NCI-H526 treated with DMSO at 0.1 percent for 48 hours (cell line): ENCODE results near the gene GABRA5.
"Not testable (repeated sequence)": the region's sequence is repeated elsewhere in the genome, so short reads cannot be mapped to it uniquely, and the experiment has no call there.

ENCODE experiments used
- DNase-seq: peaks from one replicate; lab custom pipeline; 2025; lab: John Stamatoyannopoulos, UW

The GABRA5 gene

DNA sequence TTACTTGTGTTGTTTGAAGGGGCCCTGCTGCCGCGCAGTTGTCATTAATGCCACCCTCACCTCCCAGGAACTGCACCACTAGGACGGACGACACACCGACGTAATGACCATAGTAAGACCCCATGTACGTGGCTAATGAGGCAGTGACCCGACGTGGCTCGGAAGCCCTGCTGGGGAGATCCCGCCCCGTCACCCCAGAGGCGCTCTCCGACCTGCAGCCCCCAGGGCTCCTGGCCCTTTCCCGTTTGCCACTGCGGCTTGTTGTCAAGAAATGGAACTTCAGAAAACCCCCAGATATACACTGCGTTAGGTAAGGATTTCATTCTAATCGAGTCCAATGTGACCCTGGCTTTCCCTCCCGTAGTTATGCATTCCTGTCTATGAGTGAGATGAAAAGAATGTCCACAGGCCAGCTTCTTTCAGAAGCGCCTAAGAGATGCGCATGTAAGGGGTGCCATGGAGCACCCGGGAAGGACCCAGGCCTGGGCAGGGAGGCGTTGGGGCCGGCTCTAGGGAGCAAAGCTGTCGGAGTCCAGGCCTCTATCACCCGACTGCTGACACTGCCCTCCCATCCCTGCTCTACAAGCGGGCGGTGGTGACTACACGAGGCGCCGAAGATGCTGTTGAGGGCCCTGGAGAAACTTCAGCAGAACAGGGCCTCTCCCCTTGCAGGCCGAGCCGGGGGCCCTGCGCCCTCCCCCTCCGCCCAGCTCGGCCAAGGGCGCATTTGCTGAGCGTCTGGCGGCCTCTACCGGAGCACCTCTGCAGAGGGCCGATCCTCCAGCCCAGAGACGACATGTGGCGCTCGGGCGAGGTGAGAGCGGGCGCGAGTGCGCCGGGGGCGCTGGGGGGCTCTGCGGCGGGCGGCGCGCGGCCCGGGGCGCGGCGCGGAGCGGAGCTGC is at the start of gene GABRA5:
TSS of gene GABRA5 (plus strand) at position 765 of the 902 bp plus-strand sequence. CDS start 2,187 bp downstream, outside the sequence.
- peak; percentile 33 for DNase-seq

DNA sequence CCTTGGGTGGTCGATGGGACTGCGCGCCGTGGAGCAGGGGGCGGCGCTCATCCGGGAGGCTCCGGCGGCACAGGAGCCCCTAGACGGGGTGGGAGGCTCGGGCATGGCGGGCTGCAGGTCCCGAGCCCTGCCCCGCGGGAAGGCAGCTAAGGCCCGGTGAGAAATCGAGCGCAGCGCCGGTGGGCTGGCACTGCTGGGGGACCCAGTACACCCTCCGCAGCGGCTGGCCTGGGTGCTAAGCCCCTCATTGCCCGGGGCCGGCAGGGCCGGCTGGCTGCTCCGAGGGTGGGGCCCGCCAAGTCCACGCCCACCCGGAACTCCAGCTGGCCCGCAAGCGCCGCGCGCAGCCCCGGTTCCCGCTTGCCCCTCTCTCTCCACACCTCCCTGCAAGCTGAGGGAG is 35.7 kb upstream of the GABRA5 start:
- DNase-seq, result not testable (repeated sequence)

DNA sequence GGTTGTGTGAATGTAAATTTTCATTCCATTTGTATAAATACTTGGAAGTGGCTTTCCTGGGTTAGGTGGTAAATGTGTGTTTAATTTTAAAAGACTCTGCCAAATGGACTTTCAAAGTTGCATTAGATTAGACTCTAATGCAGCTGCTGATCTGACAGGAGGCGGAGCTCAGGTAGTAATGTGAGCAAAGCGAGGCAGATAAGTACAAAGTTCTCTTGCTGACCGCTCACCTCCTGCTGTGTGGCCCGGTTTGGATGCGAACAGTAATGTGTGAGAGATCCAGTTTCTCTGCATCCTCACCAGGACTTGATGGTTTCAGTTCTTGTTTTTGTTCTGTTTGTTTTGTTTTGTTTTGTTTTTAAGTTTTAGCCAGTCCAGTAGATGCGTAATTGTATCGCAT is 34.9 kb upstream of the GABRA5 start:
- DNase-seq, result no peak

DNA sequence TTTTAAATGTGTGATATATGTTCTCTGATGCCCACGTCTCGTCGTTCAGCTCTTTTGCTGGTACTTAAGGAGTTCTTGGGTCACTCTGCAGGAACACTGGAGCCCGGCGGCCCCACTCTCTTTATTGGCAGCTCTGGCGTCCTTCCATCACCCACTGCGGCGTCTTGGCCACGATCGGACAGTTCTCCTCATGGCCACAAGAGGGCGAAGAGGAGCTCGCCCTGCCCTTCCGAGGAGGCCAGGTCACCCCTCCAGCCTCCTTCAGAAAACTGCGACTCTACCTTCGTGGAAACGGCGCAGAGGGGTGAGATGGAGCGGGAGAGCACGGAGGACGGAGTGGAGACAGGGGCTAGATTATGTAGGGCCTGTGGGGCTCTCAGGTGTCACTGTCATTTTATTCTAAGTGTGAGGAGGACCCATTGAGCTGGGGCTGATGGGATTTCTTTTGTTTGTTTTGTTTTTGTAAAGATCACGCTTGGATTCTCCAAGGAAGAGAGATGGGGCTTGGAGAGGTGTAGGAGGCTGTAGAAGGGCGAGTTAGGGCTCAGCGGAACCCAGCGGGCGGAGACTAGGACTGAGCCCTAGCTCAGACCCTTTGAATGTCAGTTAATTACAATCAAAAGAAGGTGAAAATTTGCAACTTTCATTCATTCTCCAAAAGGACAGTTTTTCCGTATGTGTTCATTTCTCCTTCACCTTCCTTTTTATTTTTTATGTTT is 28.0 kb upstream of the GABRA5 start:
- DNase-seq, result no peak

DNA sequence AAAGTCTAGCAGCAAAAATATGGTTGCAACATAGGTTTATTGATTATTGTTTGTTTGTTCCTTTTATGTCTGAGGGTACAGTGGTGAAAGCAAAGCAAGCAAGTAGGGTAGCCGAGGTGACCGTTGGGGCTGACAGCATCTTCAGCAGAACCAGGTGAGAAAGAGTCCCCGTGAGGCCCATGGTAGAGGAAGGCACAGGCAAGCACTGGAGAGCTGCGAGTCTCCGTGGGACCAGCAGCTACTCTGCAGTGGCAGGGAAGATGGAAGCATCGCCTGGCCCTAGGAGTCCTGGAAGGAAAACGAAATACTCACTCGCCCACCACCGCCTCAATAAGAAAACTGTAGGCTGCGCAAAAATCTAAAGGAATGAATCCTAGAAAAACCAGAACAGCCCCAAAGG is 25.3 kb upstream of the GABRA5 start:
- no peak for DNase-seq

DNA sequence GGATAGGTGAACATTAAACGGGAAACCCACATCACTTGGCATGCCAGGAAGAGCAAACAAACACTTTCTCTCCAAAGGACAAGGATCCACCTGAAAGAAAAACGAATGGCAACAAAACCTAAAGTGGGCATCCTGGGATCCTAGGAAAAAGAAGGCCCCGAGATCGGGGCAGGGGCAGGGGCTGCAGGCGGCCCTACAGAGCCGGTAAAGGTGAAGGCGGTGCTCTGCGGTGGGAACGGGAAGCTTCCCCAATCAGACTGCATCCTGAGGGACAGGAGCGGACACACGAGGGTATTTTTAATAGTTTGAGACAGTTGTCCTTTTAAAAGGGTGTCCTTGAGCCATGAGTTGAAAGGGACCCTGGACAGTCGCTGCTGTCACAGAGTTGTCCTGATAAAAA is 24.9 kb upstream of the GABRA5 start:
- no peak for DNase-seq

DNA sequence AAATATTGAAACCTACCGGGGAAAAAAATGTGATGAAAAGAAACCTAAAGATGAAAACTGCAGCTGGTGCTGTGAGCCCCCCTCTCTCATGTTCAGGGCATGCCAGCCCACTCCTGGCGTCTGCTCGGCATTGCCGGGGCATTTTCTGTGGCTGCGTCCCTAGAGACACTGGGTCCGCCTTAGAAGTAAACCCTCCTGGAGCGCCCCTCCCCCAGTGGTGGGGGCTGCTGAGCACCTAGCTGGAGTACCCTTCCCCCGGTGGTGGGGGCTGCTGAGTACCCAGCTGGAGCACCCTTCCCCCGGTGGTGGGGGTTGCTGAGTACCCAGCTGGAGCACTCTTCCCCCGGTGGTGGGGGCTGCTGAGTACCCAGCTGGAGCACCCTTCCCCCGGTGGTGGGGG is 24.5 kb upstream of the GABRA5 start:
- DNase-seq, result no peak

DNA sequence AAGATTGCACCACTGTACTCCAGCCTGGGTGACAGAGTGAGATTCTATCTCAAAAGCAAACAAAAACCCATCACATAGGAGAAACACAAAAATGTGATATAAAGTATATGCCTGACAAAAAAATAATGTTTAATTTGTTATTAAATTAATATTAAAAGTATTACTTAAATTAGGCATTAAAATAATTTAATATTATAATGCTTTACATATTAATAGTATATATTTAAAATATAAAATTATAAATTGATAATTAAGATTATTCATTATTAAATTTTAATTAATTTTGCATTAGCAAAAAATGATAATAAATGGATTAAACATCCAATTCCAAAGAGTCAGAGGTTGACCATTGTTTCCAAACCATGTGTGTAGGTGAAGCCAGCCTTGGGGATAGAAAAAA is 22.0 kb upstream of the GABRA5 start:
- no peak for DNase-seq

DNA sequence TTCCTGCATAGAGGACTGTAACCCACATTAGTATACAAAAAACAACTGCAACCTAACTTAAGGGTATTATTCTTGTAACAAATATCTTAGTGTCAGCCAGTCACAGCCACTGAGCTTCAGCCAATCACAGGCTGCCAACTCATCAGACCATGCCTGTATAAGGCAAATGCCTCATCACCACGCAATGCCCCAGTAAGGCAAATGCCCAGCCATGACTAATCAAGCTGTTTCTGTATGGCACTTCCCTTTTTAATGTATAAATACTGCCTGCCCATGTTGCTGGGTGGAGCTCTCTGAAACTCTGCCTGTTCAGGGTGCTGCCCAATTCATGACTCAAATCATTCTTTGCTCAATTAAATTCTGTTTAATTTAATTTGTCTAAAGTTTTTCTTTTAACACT is 18.4 kb upstream of the GABRA5 start:
- DNase-seq, result no peak

DNA sequence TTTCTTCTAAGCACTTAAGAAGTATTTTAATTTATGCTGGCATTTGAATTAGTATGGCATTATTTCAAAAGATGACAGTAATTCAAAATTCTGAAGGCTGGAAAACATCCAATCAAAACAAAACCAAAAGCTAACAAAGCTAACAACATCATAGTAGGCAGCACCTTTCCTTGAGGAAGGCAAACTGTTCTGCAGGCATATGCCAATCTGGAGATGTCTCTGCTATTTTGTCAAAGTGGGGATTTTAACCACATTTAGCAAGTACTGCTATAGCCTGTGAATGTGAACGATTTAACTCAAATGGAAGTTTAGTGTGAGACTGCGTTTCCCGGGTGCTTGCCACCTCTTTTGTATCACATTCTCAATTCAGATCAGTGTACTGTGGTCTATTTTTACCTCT is 16.7 kb upstream of the GABRA5 start:
- no peak for DNase-seq

DNA sequence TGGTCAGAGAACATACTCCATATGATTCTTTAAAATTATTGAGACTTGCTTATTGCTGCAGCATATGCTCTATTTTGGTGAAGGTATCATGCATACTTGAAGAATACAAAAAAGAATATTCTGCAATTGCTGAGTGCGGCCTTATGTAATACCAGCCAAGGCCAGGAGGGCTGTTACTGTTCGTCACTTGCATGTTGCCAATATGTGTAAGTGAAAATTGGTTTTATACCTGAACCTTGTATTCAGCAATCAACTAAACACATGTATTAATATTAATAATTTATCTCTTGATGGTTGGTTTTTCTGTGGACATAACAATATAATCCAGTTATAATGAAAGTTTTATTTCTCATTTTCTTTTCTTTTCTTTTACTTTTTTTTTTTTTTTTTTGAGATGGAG is 13.9 kb upstream of the GABRA5 start:
- DNase-seq, result no peak

DNA sequence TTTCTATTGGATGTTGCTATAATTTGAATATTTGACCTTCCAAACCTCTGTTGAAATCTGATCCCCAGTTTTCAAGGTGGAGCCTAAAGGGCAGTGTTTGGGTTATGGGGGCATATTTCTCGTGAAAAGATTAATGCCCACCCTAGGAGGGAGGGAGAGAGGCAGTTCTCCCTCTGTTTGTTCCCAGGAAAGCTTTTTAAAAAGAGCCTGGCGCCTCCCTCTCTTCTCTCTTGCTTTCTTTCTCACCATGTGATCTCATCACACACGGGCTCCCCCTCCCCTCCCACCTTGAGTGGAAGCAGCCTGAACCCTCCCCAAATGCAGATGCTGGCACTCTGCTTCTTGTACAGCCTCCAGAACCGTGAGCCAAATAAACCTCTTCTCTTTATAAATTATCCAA is 12.4 kb upstream of the GABRA5 start:
- DNase-seq, result no peak

DNA sequence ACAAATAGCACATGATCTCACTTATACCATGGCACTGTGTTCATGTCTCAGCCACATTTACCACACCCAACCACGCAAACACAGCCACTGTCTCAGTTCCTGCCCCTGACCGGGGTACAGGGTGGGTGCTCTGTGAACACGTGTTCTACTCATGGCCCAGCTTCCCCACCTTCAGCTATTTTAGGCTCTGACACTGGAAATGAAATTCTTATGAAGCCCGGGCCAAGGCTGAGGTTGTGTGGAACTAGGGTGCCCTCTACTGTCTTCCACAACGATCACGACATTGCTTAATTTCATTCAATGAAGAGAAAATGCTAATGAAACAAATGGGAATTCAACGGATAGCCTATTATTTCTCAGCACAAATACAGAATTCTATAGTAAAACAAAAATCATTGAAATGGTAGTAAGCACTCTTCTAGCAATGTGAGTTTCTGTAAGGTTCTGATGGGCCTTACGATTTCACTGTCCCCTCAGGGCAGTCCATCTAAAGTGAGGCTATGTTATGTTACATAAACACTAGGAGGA is 2.1 kb upstream of the GABRA5 start:
- peak; percentile 12 for DNase-seq

DNA sequence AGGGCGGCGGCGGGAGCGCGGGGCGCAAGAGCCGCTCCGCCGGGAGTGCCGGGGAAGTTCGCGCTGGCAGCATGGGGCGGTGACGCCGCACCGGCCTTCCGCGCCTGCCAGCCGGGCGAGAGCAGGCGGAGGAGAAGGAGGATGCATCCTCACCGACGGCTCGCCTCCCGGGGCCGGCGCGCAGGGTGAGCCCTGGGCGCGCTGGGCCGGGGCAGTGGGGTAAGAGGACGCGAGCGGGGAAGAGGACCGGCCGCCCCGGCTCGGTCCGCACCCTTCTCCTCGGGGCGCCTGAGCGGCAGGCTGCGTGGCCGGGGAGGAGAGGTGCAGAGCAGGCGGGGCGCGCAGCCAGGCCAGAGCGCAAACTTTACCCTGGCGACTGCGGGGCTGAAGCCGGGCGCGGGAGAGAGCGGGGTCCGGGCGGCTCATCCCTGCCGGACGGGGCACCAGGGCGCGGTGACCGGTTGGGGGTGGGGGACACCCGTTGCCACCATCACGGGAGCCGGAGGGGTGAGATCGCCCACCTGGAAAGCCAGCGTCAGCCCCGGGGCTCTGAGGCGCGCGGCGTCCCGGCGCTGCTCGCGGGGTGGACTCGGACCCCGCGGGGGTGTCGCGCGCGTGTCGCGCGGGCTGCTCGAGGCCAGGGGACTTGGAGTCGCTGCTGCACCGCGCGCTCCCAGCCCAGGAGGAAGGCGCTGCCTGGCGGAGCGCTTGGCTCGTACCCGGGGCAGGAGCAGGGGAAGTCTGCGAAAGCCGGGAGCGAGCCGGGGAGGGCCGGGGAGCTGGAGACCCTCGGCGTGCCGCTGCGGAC is 542 bp downstream of the GABRA5 start:
- no peak for DNase-seq

DNA sequence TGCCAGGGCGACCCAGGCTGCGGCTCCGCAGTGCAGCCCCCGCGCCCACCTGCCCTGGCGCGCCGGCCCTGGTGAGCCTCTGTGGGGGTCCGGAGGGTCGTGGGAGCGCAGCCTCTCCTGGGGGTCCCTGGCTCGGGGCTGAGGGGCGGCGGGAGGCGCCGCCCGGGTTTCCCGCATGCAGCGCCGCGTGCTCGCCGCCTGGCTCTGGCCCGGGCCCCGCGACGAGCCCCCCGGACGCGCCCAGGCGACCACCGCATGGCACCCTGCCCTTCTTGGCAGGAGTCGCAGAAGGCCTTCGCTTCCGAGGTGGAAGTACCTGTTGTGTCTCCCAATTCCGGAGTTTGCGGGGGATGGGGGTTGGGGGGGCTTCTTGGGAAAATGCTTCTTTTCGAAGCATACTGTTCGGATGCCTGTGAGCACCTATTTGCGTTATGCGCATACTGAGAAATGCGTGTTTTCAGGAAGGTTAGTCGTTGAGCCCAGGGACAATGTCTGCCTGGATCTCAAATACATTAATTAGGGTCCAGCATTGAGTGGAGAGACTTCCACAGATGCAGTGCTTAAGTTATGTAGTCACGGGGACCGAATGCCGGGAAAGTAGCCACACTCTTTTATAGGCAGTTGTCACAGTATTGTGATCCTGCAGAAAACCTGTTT is 1.3 kb downstream of the GABRA5 start:
- no peak for DNase-seq

DNA sequence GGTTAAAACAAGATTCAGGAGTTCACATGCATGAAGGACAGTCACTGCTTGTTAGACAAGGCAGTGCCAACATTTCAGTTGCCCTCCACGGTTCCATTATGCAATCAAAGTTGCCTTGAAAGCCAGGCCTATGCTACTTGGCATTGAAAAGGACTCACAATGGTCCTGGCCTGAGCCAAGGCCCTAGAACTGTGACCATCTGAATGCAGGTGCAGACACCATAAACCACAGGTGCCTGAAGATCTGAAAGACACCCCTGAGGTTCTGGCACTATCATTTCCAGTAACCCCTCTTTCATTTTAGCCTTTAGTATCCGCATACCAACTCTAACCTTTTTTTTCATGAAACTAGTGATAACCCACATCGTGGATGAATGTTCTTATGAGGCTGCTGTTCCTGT is 2.8 kb downstream of the GABRA5 start:
- no peak for DNase-seq

DNA sequence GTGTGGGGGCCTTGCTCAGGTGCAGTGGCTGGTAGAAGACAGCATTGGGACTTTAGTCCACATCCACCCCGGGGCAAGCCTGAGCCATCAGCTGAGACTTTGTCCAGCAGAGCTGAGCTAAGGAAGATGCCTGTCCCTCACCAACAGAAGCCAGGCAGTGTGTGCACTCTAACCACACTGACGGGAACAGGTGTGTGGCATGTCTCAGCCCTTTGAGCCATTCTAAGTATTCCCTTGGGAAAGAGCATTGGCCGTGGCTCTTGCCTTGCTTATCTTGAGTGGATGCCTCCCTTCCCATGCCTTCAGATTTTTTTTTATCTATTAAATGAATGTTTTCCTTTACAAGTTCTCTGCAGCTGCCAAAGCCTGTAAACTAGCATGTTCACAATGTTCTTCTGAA is 3.5 kb downstream of the GABRA5 start:
- DNase-seq, result no peak

DNA sequence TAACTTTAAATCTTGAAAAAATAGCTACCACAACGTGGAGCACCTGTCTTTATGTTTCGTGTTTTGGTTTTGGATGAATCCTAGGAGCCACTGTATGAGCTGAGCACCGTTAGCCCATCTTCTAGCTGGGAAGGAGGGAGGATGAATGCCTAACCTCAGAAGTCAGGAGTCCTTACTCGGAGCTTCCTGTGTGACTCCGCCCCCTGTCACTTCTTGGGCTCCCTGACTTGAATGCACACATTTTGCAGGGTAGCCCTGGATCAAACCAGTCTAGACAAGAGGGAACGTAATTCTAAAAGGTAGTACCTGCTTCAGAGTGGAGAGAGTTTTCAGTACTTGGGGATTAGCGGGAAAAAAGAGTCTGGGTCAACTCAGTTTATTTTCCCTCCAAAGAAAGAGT is 5.3 kb downstream of the GABRA5 start:
- no peak for DNase-seq

DNA sequence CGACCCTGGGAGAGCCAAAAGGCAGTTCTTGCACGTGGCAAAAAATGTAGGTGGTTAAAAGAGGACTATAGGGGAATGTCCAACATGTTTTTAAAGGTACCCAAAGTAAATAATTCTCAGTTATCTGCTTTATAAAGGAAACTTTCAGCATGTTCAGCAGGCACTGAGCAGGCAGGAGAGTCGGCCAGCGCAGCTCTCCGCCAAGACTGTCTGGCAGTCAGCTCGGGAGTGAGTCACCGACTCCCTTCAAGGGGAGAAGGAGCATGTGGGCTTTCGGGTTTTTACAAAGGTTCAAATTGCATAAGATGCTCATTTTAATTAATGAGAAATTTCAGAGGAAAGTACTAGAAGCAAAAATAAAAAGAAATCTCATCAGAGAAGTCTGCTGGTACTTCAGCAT is 7.0 kb downstream of the GABRA5 start:
- DNase-seq, result no peak

DNA sequence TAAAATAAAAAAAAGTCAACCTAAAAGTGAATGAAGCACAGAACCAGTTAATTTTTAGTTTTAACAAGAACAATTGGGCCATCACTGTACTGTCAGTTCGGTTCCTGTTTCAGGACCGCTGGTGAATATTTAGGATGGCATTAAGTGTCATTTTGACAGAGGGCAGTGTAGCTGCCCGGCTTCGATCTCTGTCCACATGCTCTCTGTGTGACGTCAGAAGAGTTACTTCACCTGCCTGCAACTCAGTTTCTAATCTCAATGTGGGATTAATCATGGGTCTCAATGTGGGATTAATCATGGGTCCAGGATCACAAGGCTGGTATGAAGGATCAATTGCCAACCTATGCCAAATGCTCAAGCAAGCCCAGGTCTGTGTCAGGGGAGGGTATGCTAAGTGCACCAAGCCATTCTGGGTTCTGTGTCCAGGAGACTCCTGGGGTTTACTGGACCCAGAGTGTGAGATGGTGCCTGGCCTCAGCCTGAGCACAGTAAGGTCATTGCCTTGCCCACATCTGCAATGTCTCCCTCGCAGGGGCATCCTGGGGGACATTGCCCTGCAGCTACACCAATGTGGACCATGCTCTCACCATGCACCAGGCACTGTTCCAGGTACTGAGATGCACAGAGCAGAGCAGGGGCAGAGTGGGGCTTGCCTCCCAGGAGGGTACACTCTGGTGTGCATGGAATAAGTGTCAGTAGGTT is 8.1 kb downstream of the GABRA5 start:
- no peak for DNase-seq

DNA sequence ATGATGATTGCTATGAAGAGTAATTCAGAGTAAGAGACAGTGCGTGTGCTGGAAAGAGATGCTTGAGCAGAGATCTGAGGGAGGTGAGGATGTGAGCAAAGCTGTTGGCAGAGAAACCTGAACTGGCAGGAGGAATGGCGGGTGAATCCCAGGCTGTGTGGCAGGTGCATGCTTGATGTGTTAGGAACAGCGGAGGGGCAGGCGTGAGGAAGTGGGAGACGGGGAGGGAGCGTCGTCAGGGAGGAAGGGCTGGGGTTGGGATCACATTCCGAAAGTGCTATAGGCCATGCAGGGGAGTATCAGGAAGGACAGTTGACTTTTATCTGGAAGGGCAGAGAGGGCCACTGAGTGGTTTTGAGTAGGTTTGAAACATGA is 8.6 kb downstream of the GABRA5 start:
- no peak for DNase-seq
